Tibial nerve (tissue), 3 donors: ENCODE measurements around the gene NPPC.

ENCODE experiments used
- POLR2A ChIP-seq, 2 donors: fragments of 450-650 bp; IDR thresholded peaks; one replicate each; pipeline ENCODE4 v1.6.1; 2017; ENCODE audit warnings: antibody characterized with exemption in 2 of 2, mild to moderate bottlenecking in 2 of 2, moderate library complexity in 2 of 2
- TF ChIP-seq, protein P1 (sequence below), 5 experiments: fragments of 200-600 bp in 3 of 5; fragments of 450-650 bp in 2 of 5; sonication (generic) in 3 of 5; IDR thresholded peaks; one replicate each; pipeline ENCODE4 v1.5.1; 2016 to 2019; ENCODE audit warnings: antibody characterized with exemption in 5 of 5, mild to moderate bottlenecking in 3 of 5, moderate library complexity in 2 of 5

DNA sequence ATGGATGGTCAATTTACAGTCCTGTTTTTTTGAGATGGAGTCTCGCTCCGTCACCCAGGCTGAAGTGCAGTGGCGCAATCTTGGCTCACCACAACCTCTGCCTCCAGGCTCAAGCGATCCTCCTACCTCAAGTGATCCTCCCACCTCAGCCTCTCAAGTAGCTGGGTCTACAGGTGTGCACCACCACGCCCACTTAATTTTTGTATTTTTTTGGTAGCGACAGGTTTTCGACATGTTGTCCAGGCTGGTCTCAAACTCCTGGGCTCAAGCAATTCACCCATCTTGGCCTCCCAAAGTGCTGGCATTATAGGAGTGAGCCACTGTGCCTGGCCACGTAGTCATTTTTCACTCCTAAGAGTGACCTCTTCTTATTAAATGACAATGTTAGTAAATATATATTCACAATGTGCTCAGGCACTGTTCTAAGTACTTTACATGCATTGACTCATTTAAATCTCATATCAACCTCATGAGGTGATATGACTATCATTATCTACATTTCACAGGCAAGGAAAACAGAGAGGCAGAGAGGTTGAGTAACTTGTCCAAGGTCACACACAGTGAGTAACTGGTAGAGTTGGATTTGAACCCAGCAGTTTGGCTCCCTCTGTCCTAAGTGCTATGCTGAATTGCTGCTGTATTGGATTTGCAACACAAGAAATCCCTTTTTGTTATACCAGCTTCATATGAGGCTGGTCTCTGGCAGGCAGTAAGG lies 29.7 kb upstream of the NPPC start:
- TF ChIP-seq, protein P1, sequence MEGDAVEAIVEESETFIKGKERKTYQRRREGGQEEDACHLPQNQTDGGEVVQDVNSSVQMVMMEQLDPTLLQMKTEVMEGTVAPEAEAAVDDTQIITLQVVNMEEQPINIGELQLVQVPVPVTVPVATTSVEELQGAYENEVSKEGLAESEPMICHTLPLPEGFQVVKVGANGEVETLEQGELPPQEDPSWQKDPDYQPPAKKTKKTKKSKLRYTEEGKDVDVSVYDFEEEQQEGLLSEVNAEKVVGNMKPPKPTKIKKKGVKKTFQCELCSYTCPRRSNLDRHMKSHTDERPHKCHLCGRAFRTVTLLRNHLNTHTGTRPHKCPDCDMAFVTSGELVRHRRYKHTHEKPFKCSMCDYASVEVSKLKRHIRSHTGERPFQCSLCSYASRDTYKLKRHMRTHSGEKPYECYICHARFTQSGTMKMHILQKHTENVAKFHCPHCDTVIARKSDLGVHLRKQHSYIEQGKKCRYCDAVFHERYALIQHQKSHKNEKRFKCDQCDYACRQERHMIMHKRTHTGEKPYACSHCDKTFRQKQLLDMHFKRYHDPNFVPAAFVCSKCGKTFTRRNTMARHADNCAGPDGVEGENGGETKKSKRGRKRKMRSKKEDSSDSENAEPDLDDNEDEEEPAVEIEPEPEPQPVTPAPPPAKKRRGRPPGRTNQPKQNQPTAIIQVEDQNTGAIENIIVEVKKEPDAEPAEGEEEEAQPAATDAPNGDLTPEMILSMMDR (IDR thresholded peaks at IDR 0.05), result no peak
- no peak for TF ChIP-seq POLR2A (IDR thresholded peaks at IDR 0.05)
